DMS 273 treated with DMSO at 0.1 percent for 48 hours (cell line): ENCODE results near the gene NT5DC1.
"Not testable (repeated sequence)": the region's sequence is repeated elsewhere in the genome, so short reads cannot be mapped to it uniquely, and the experiment has no call there.

ENCODE experiments used
- DNase-seq: peaks from one replicate; lab custom pipeline; 2025; lab: John Stamatoyannopoulos, UW

The NT5DC1 gene

DNA sequence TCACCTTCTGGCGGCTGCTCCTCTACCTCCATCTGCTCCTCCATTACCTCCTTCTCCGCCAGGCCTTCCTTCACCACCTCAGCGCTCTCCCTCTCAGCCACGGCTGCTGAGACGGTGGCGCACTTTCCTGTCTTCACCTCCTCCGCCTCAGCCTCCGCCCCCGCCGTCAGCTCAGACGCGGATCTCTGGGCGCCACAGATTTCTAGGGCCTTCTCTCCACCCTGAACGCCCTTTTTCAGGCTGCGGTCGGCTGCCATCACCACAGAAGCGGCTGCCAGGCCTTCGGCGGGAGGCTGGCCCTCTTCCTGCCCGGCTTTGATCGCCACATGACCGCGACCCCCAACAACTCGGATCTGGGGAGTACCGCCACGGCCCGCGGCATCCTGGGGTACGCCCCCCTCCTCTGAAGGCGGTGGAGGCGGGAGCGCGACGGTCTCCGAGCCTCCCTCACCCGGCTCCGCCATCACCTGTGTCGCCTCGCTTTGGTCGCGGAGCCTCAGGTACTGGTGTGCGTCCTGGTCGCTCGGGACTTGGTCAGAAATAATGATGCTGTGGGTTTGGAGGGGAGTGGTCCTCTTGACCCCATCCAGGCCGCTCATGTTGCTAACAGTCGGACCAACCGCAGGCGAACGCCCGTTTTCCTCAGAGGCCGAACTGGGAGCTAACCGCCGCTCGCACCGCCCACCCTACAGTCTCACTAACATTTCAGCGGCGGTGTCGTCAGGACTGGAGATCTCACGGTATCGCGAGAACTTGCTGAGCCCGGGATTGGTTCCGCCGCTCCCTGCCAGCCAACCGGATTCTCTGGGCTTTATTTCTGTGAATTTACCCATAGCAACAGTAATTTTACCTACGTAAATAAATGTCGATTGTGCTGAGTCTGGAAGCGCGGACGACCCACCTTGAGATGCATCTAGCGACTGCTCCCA is 178.8 kb downstream of the NT5DC1 start, which contains the start of gene TSPYL1:
Gene TSPYL1 (minus strand): TSS at position 699 of the 929 bp plus-strand sequence. CDS start 100 bp downstream, at position 599.
- peak; percentile 94 for DNase-seq

DNA sequence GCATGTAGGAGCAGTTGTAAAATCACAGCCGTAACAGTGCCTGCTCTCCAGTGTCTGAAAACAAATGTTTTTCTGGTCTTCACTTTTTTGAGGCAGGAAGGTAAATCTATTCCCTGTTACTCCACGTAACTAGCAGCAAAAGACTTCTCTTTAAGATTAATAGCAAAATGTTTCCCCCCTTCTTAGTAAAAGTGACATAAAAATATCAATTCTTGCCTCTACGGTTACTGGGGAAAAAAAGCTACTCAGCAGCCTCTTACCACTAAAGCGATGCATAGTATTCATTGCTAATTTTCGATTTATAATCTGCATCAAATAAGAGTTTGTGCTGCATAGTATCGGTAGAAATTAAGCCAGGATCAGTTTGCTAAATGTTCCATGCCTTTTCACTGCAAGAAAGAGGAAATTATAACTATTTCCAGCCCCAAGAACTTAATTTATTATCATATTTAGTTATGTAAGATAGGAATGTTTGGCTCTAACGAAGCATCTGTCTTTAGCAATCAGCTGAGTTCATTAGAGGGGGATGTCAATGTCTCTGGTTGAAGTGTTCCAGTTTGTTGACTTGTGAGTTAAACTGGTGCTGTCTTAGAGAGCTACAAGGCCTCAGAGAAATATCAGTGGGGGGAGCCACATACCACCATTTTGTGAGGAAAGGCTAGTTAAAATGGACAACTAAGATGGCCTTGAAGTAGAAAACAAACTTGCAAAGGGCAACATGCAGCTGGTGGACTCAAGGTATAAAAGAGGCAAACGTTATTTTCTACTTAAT is 179.7 kb downstream of the NT5DC1 start:
- no peak for DNase-seq

DNA sequence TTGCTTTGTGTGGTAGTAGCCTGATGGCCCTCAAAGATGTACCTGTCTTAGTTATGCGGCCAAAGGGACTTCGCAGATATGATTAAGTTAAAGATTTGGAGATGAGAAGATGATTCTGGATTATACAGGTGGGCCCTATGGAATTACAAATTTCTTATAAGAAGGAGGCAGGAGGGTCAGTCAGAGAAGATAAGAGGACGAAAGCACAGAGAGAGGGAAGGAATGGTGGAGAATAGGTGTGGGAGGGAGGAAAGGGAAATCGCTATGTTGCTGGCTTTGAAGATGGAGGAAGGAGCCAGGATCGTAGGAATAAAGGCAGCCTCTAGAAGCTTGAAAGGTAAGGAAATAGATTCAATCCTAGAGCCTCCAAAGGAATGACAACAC is 180.3 kb downstream of the NT5DC1 start:
- no peak for DNase-seq

DNA sequence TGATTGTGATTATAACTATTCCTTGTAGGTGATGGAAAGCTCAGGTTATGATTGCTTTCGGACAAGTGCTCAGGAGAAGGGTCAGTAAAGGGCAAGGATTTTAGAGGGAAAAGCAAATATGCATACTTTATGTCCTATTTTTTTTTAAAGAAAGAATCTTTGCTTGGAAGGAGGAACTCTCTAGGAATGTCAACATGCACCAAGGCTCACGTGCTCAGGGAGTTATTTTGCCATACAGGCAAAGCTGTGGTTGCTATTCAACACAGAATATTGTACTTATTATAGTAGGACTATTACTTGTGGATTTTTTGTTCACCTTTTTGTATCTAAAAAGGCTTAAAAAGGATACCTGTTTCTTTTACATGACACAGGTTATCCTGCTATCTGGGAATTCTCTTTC is 182.0 kb downstream of the NT5DC1 start:
- DNase-seq, result no peak

DNA sequence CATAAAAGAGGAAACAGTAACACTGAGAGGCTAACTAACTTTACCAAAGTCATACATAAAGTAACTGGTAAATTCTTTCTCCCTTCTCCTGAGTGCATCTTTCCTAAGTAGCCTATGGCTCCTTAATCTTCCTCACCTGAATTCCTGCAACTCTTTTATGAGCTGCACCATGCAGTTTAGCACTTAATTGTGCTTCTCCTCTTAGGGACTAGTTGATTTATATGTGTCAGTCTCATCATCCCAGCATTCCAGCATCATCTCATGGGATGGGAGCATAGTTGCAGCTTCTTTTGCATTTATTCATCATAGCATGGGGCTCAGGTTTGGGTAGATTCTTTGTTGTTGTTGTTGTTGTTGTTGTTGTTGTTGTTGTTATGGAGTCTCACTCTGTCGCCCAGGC is 182.5 kb downstream of the NT5DC1 start:
- no peak for DNase-seq

DNA sequence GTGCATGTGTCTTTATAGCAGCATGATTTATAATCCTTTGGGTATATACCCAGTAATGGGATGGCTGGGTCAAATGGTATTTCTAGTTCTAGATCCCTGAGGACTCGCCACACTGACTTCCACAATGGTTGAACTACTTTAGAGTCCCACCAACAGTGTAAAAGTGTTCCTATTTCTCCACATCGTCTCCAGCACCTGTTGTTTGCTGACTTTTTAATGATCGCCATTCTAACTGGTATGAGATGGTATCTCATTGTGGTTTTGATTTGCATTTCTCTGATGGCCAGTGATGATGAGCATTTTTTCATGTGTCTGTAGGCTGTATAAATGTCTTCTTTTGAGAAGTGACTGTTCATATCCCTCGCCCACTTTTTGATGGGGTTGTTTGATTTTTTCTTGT is 184.3 kb downstream of the NT5DC1 start:
- DNase-seq, result not testable (repeated sequence)

DNA sequence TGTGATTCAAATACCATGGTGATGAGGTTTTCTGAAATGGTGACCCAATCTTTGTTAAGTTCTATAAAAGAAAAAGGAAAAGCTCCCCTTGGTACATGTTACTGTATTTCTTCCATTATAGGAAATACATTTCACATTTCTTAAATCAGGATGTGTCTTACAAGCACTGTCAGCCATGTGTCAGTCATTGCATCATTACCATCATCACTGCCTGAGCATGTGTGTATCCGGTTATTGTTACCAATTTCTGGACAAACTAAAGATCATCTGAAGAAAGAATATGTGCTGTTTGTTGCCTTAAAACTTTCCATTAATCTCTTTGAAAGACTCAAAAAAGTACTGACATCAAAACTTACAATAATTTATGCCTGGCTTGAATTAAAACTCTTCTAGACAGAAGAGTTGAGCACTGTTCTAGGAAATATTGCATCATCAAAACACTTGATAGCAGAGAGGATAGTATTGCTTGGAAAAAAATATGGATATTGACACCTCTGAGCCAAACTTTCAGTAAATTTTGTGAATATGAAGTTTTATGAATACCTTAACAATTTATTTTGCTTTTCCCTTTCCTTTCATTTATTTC is 186.2 kb downstream of the NT5DC1 start:
- no peak for DNase-seq

DNA sequence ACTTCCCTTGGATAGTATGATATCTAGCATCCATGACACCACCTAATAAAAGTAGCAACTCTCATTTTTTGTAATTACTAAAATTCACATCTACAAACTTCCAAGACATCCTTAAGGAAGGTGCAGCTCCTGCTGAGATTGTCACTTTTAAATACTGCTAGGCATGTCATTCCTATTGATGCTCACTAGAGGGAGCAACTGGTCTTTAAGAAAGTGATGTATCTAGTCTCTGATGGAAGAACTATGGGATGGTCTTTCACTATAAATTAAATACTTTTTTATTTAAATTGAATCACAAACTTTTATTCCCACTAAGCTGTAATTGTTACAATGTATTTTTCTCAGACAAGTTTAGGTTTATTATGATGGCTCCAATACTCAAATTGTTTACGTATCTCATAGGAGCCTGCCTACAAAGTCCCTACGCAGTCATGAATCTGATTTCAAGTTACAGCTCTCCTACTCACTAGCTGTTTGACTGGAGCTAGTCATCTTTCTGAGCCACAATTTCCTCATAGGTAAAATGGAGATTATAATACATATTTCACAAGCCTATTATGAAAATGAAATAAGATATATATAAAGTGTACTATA is 187.1 kb downstream of the NT5DC1 start:
- peak; percentile 12 for DNase-seq

DNA sequence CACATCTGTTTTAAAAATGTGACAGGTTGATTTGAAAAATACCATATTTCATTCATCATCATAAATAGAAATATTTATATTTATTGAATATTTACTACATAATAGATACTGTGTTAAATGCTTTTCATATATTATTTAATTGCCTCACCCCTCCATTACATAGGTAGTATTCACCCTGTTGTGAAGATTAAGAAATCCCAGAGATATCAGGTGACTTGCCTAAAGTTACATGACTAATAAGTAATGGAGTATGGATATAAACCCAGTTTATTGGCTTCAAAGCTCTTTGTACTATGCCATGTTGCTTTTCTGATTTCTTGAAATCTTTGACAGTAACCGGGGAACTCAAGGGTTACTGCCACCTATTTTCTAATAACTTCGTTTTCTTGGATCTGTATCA is 189.2 kb downstream of the NT5DC1 start:
- DNase-seq, result no peak

DNA sequence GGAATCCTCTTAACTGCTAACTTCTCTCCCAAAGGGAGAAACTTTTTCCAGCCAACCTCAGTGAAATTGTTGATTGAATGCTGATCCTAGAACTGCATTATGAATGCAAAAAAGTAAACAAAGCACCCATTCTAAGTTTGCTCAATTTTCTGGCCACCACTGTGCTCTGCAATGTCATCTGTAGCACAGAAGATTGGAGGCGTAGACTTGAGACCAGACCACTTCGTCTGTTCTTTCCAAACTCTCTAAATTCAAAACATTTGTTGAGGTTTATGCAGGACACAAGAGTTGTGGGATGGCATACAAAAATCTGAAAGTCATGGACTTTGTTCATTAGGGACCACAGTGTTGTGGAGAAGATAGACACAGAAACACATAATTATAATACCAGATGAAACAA is 190.1 kb downstream of the NT5DC1 start:
- no peak for DNase-seq

DNA sequence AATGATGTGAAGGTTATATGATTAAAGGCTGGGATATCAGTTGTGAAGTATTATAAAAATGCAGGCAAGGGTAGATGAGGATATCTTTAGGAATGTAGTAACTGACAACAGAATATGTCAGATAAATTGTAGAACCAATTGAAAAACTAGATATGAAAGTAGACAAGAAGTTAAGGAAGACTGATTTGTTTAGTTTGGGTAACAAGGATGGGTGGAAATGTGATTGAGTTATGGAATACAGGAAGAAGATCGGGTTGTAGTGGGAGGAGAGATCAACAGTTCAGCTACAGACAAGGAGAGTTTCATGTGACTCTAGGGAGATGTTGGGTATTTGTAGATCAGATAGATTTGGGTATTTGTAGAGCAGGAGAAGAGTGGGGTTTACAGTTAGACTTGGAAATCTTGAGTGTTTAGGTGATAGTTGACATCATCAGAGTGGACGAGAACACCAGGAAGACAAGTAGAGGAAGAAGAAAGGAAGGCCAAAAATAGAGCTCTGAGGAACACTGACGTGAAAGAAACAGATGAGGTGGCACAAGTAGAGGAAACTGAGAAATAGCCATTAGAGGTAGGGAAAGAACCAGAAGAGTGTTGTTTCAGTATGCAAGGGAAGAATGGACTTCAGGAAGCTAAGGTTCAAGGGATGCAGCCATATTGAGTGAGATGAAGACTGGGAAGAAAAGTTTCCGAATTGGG is 191.2 kb downstream of the NT5DC1 start:
- no peak for DNase-seq

DNA sequence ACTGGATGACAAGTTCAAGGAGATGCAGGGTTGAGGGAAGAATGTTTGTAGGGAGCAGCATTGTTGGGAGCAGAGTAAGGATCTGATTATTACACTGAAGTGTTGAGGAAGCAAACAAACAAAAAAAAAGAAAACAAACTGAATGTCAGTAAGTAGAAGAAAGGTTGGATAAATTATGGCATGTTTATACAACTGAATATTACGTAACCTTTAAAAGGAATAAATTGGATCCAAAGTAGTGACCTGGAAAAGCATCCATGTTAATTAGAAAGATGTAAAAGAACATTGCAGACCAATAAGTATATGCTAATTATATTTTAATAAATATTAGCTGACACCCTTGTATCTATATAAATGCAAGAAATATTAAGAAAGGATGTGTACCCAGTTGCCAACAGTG is 191.9 kb downstream of the NT5DC1 start:
- no peak for DNase-seq

DNA sequence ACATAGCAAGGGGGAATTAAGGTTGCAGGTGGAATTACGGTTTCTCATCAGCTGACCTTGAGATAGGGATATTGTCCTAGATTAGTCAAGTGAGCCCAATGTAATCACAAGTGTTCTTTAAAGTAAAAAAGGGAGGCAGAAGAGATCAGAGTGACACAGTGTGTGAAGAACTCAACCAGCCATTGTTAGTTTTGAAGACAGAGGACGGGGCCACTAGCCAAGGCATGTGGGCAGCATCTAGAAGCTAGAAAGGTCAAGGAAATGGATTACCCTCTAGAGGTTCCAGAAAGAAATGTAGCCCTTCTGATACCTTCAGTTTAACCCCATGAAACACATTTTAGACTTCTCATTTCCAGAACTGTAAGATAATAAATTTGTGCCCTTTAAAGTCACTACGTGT is 197.6 kb downstream of the NT5DC1 start:
- no peak for DNase-seq

DNA sequence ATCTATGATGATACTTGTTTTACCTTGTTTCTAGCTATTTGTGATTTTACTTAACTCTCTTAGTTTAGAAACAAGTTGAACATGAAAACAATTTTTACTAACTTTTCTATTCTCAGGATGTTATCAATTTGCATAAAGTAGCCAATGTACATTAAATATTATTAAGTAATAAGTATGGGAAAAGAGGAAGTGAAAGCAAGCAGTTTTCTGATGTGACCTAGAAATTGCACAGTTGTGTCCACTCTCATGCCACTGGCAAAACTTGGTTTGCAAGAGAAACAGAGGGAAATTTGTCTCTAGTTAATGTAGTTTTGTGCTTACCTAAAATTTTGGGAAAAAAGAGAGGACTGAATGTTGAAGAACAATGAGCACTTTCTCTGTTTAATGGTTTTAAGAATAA is 198.3 kb downstream of the NT5DC1 start:
- no peak for DNase-seq
